GM12801 (cell line): Measurements from ENCODE around the gene DNAH2.

Source experiments
- TF ChIP-seq, protein P1 (sequence below): IDR thresholded peaks from one replicate; pipeline ENCODE4 v1.5.1; 2011; ENCODE audit warnings: control low read depth; ENCODE audit not compliant: insufficient read length; ENCODE audit errors: extremely low read depth

The DNAH2 gene, protein sequence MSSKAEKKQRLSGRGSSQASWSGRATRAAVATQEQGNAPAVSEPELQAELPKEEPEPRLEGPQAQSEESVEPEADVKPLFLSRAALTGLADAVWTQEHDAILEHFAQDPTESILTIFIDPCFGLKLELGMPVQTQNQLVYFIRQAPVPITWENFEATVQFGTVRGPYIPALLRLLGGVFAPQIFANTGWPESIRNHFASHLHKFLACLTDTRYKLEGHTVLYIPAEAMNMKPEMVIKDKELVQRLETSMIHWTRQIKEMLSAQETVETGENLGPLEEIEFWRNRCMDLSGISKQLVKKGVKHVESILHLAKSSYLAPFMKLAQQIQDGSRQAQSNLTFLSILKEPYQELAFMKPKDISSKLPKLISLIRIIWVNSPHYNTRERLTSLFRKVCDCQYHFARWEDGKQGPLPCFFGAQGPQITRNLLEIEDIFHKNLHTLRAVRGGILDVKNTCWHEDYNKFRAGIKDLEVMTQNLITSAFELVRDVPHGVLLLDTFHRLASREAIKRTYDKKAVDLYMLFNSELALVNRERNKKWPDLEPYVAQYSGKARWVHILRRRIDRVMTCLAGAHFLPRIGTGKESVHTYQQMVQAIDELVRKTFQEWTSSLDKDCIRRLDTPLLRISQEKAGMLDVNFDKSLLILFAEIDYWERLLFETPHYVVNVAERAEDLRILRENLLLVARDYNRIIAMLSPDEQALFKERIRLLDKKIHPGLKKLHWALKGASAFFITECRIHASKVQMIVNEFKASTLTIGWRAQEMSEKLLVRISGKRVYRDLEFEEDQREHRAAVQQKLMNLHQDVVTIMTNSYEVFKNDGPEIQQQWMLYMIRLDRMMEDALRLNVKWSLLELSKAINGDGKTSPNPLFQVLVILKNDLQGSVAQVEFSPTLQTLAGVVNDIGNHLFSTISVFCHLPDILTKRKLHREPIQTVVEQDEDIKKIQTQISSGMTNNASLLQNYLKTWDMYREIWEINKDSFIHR (N-terminal part only)

DNA sequence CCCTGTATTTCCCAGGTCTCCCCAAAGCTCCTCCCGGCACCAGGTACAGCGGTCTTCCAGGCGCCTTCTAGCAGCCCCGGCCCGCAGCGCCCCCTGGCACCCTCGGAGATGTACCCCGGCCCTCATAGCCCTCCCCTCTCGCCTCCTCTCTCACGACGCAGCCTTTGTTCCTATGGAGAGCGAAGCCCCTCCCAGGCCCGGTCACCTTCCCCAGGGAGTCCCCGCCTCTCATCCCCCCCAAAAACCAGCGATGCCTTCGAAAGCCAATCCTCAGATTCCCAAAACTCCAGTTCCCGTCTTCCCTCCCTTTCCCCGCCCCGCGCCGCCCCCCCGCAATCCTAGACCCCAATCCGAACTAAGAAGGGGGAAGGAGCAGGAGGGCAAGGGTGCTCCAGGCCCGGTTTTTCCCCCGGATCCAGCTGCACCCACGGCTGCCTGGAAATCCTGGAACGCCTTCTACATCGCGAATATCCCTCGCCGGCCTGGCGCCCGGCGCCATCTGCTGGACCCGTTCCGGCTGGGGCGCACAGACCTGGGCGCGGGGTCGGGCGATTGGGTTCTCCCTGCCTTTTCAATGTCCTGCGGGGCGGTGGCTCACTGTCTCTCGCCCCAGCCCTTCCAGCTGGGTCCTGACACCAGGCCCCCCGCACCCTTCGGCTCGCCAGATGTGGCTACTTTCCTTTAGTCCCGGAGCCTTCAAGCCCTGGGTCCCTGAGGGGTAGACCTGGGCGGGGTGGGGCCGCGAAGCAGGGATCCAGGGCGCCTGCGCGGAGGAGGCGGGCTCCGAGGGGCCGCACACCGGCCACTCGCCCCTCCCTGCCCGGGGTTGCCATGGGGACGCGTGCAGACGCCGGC, at the start of gene DNAH2:
Gene DNAH2 (plus strand): TSS at position 844 of the 855 bp plus-strand sequence. CDS start 1,991 bp downstream, outside the sequence.
- TF ChIP-seq, protein P1, sequence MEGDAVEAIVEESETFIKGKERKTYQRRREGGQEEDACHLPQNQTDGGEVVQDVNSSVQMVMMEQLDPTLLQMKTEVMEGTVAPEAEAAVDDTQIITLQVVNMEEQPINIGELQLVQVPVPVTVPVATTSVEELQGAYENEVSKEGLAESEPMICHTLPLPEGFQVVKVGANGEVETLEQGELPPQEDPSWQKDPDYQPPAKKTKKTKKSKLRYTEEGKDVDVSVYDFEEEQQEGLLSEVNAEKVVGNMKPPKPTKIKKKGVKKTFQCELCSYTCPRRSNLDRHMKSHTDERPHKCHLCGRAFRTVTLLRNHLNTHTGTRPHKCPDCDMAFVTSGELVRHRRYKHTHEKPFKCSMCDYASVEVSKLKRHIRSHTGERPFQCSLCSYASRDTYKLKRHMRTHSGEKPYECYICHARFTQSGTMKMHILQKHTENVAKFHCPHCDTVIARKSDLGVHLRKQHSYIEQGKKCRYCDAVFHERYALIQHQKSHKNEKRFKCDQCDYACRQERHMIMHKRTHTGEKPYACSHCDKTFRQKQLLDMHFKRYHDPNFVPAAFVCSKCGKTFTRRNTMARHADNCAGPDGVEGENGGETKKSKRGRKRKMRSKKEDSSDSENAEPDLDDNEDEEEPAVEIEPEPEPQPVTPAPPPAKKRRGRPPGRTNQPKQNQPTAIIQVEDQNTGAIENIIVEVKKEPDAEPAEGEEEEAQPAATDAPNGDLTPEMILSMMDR: no peak

DNA sequence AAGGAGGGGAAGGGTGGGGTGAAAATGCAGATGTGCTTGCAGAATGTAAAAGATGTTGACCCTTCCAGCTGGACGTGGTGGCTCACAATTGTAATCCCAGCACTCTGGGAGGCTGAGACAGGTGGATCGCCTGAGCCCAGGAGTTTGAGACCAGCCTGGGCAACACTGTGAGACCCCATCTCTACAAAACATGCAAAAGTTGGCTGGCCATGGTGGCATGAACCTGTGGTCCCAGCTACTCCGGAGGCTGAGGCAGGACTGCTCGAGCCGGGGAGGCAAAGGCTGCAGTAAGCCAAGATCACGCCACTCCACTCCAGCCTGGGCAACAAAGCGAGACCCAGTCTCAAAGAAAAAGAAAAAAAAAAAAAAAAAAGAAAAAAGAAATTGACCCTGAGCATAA, 49.1 kb upstream of the DNAH2 start:
- TF ChIP-seq, protein P1: no peak

DNA sequence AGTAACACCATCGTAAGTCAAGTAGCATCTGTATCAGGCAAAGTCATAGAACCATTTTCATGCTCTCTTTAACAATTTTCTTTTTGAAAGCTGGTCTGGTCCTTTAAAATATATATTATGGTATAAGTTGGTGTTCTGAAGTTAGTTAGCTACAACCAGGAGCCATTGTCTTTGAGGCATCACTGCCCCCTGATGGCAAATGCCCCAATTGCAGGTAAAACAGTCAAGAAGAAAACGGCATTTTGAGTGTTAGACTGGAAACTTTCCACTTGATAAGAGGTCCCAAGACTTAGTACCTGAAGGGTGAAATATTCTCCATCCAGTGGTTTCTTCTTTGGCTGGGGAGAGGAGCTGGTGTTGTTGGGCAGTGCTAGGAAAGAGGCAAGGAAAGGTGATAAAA, 44.3 kb upstream of the DNAH2 start:
- TF ChIP-seq, protein P1: no peak

DNA sequence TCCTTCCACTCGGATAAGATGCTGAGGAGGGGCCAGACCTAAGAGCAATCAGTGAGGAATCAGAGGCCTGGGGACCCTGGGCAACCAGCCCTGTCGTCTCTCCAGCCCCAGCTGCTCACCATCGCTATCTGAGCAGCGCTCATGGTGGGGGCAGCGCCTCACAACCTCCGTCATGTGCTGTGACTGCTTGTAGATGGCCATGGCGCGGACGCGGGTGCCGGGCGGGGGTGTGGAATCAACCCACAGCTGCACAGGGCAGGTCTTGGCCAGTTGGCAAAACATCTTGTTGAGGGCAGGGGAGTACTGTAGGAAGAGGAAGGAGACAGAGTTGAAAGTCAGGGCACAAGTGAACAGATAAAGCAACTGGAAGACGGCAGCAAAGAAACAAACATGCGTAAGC, 42.6 kb upstream of the DNAH2 start:
- TF ChIP-seq, protein P1: no peak

DNA sequence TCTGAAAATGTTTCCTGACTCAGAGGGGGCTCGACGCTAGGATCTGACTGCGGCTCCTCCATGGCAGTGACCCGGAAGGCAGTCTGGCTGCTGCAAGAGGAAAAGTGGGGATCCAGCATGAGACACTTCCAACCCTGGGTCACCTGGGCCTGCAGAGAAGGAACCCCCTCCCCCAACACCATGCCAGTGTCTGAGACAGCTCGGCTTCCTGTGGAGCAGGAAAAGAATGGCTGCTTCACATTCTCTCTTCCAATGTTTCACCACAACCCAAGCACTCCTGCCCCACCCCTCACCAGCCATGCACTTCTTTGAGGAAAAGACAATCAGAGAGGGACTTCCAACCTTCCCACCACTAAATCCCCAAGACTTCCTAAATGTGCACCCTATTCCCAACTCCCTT, 41.0 kb upstream of the DNAH2 start:
- TF ChIP-seq, protein P1: no peak

DNA sequence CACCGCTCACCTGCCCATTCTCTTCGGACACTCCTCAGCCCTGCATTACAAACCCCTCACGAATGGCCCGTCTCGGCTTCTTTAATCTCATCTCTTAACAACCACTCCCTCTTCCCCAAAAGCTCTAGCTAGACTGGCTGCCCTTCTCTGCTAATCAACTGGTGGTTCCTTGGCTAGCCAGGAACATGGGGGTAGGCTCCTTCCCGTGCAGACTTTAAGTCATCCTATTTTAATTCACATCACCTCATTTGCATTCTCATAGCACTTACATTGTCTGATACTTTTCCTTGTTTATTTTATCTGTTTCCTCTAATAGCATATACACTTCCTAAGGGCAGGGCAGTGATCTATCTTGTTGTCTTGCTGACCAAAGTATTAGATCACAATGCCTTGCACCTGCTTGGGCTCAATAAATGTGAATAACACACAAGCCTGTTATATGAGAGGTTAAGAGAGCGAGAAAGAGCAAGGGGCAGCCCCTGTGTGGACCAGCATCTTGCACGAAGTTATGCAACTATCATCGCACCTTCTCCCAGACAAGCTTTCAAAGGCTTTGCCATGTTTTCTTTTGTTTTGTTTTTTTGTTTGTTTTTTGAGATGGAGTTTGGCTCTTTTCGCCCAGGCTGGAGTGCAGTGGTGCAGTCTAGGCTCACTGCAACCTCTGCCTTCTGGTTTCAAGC, 40.0 kb upstream of the DNAH2 start:
- TF ChIP-seq, protein P1: no peak
